ENCODE data around the gene ABRACL.

GRCh38 chr6:138986578-138986977 is 42.0 kb upstream of the ABRACL start:
- no peak for TF ChIP-seq CTCF (IDR thresholded peaks at IDR 0.05; ENCODE audit: low read depth, low read length)
- TF ChIP-seq EZH2phosphoT487 (IDR thresholded peaks at IDR 0.05; ENCODE audit: low read depth), result no peak
